ENCODE data around the gene S100A3. TPM values are rescaled to one million over a fixed set of nuclear protein-coding genes. Genes with fewer than 3 reads are reported as not detected.

The S100A3 gene
- total RNA-seq, 2 donors from 2014 or later, result 0.46 TPM; not detected in 1

- H3K4me1 ChIP-seq (replicated peaks), result no peaks in the 10 kb centered on the region
- H3K9me3 ChIP-seq, result no peaks in the 10 kb centered on the region
- TF ChIP-seq POLR2AphosphoS5 (IDR thresholded peaks at IDR 0.05) (no peak), CTCF (IDR thresholded peaks at IDR 0.05) (no peak), POLR2A (IDR thresholded peaks at IDR 0.05) (no peak)
- H3K36me3 ChIP-seq, result no peaks in the 10 kb centered on the region
- 90% methylated on average over 3 of the region's 3 CpGs for WGBS
- H3K4me3 ChIP-seq, result no peak overlapping the region
- intact Hi-C loops (cut with DNase I), result loop anchor here (10.0 kb wide), 1 partner anchor 226 kb away; no protein-coding TSS in a partner anchor
- no peak overlapping the region for H3K27ac ChIP-seq
- DNase-seq (ENCODE audit: low spot score), result no peak
- H3K27me3 ChIP-seq (replicated peaks; ENCODE audit: insufficient read depth), result no peaks in the 10 kb centered on the region
These were observed 29.8 kb downstream of the S100A3 start for GRCh38 chr1:153519242-153519641.

GRCh38 chr1:153515504-153516394, 33.3 kb downstream of the S100A3 start:
- DNase-seq (ENCODE audit: low spot score), result peak; percentile 65
- intact Hi-C loops (cut with DNase I), result loop anchor here (10.0 kb wide), 1 partner anchor 229 kb away; no protein-coding TSS in a partner anchor
- Histone ChIP-seq H3K36me3 (no peaks in the 10 kb centered on the region), H3K4me1 (replicated peaks) (no peaks in the 10 kb centered on the region), H3K27me3 (replicated peaks; ENCODE audit: insufficient read depth) (no peaks in the 10 kb centered on the region), H3K4me3 (no peak overlapping the region), H3K27ac (no peak overlapping the region), H3K9me3 (no peaks in the 10 kb centered on the region)
- WGBS, result 47% methylated on average over 8 of the region's 8 CpGs
- TF ChIP-seq POLR2AphosphoS5 (IDR thresholded peaks at IDR 0.05), result peak; percentile 48
- TF ChIP-seq CTCF (IDR thresholded peaks at IDR 0.05), result no peak
- TF ChIP-seq POLR2A (IDR thresholded peaks at IDR 0.05), result peak; percentile 44

GRCh38 chr1:153513666-153514065, 35.4 kb downstream of the S100A3 start:
- H3K4me1 ChIP-seq (replicated peaks), result no peaks in the 10 kb centered on the region
- H3K9me3 ChIP-seq, result no peaks in the 10 kb centered on the region
- H3K27ac ChIP-seq, result no peak overlapping the region
- no peaks in the 10 kb centered on the region for H3K36me3 ChIP-seq
- no peak for DNase-seq (ENCODE audit: low spot score)
- no peak overlapping the region for H3K4me3 ChIP-seq
- WGBS, result 96% methylated on average over 7 of the region's 7 CpGs
- no peaks in the 10 kb centered on the region for H3K27me3 ChIP-seq (replicated peaks; ENCODE audit: insufficient read depth)
- intact Hi-C loops (cut with DNase I), result loop anchor here (10.0 kb wide), 1 partner anchor 231 kb away; no protein-coding TSS in a partner anchor
- TF ChIP-seq POLR2A (IDR thresholded peaks at IDR 0.05) (no peak), CTCF (IDR thresholded peaks at IDR 0.05) (no peak), POLR2AphosphoS5 (IDR thresholded peaks at IDR 0.05) (no peak)

- intact Hi-C loops (cut with DNase I), result loop anchor here (10.0 kb wide), 1 partner anchor 232 kb away; no protein-coding TSS in a partner anchor
- Histone ChIP-seq H3K9me3 (no peaks in the 10 kb centered on the region), H3K27ac (no peak overlapping the region), H3K4me3 (no peak overlapping the region), H3K4me1 (replicated peaks) (no peaks in the 10 kb centered on the region), H3K27me3 (replicated peaks; ENCODE audit: insufficient read depth) (no peaks in the 10 kb centered on the region), H3K36me3 (no peaks in the 10 kb centered on the region)
- TF ChIP-seq POLR2A (IDR thresholded peaks at IDR 0.05) (no peak), POLR2AphosphoS5 (IDR thresholded peaks at IDR 0.05) (no peak), CTCF (IDR thresholded peaks at IDR 0.05) (no peak)
- no peak for DNase-seq (ENCODE audit: low spot score)
- WGBS, result 66% methylated on average over 3 of the region's 3 CpGs
These were observed 36.0 kb downstream of the S100A3 start for GRCh38 chr1:153513023-153513422.

Measured in prostate gland (tissue), 2 donors.